ENCODE measurements around the gene VPS25. TPM values are rescaled to one million over a fixed set of nuclear protein-coding genes. Genes with fewer than 3 reads are reported as not detected.
"Not testable (repeated sequence)": the region's sequence is repeated elsewhere in the genome, so short reads cannot be mapped to it uniquely, and the experiment has no call there.

Gene VPS25
- polyA plus RNA-seq, 1 donor = 78.2 TPM

- no peak for DNase-seq
Measured at GRCh38 chr17:42766124-42766523, 7.1 kb upstream of the VPS25 start.

DNA sequence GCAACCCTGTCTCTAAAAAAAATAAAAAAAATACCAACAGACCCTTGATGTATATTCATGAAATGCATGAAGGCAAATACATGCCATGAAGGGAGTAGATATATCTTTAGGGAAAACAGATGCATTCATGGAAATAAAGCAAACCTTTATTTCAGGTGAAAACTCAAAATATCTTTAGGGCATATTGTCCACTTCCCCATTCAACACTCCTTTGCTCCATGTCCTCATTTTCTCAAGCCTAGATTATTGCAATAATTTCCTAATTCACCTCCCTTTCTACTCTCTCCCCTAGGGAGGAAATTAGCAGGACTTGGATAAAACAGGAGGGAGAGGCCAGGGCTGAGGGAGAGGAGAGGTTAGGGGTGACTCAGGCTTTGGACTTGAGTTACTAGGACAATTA, 5.7 kb upstream of the VPS25 start:
- DNase-seq = no peak

DNA sequence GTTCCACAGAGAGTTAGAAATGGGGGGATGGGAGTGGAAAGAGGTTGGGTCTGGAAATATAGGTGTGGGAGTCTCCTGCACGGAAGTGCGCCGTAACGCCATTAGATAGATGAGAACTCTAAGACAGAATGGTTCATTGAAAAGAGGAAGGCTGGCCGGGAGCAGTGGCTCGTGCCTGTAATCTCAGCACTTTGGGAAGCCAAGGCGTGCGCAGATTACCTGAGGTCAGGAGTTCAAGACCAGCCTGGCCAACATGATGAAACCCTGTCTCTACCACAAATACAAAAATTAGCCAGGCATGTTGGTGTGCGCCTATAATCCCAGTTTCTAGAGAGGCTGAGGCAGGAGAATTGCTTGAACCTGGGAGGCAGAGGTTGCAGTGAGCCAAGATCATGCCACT, 5.2 kb upstream of the VPS25 start:
- DNase-seq = not testable (repeated sequence)

GRCh38 chr17:42769964-42770363, 3.3 kb upstream of the VPS25 start:
- not testable (repeated sequence) for DNase-seq

DNA sequence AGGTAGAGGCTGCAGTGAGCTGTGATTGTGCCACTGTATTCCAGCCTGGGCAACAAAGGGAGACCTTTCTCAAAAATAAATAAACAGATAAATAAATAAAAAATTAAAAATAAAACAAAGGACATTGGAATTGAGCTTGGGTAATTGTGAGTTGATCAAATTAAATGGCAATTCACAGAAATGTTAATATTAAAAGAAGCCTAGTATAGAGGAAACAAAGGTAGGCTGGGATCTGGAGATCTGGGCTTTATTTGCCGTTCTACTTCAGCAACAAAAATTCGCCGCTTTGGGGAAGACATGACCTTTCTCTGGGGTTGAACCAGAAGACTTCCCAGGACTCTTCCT, 332 bp upstream of the VPS25 start:
- DNase-seq = no peak

GRCh38 chr17:42774066-42774745, 957 bp downstream of the VPS25 start:
- DNase-seq = no peak

GRCh38 chr17:42775534-42776098, 2.4 kb downstream of the VPS25 start:
- no peak for DNase-seq

DNA sequence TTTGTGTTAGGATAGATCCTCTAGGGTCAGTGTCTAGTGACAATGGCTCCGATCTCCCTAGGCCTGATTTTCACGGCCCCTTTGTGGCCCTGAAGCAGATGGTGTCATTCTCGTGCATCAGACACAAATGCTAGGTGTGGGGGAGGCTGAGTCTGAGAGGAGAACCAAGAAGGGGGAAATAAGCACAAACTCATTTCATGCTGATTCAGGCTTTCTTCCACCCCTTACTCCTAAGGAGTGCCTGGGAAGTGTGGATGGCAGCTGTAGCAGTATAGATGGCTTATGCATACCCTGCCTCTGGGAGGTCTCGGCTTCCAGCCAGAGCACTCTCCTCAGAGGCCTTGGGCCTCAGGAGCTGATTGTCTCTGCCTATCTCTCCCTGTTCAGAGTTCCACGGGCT, 5.3 kb downstream of the VPS25 start:
- DNase-seq = no peak

DNA sequence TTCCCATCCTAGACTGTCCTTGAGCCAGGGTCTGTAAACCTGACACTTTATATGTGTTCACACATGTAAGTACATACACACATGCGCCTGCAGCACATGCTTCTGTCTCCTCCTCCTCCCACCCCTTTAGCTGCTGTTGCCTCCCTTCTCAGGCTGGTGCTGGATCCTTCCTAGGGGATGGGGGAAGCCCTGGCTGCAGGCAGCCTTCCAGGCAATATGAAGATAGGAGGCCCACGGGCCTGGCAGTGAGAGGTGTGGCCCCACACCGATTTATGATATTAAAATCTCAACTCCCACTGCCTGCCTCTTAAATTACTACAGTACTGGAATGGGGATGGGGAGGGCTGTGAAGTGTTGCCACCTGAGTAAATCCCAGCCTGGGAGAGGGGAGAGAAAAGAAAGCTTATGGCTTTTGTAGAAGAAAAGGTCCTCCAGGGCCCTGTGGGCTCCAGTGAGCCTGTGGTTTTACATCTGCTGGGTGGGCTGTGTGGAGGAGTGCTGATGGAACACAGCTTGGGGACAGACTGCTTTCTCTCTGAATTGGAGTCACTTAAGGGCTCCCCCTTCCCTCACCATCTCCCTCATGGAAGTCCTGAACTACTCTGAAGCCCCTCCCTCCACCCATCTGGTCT, 6.2 kb downstream of the VPS25 start:
- no peak for DNase-seq

- no peak for DNase-seq
Measured at GRCh38 chr17:42779936-42780850, 6.9 kb downstream of the VPS25 start, which contains the start of gene WNK4. Gene WNK4, plus strand, starts transcription at chr17:42780610. Its CDS starts 89 bp downstream, at chr17:42780699.

- DNase-seq = no peak
Measured at GRCh38 chr17:42780851-42781638, 7.8 kb downstream of the VPS25 start.

DNA sequence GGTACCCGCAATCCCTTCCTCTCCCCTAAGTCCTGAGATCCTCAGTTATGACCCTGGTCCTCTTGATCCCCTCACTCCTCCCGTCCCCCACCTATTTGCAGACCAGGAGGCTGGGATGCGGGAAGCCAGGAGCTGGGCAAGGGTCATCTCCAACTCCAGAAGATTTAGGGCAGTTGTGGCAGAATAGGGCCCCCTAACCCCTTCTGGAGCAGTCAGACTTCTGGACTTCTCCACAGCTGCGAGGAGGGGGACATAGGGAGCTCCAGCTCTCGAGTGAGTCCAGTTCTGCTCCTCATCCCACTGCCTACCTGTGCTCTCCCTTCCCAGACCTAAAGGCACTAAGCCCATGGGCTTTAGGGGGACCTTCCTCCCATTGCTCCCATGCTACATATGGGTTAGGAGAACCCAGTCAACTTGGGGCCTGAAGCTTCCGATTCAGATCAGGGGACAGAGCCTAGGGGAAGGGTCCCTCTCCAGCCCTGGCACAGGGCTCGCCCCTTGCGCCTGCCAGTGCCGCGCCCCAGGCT, 8.5 kb downstream of the VPS25 start:
- no peak for DNase-seq

DNA sequence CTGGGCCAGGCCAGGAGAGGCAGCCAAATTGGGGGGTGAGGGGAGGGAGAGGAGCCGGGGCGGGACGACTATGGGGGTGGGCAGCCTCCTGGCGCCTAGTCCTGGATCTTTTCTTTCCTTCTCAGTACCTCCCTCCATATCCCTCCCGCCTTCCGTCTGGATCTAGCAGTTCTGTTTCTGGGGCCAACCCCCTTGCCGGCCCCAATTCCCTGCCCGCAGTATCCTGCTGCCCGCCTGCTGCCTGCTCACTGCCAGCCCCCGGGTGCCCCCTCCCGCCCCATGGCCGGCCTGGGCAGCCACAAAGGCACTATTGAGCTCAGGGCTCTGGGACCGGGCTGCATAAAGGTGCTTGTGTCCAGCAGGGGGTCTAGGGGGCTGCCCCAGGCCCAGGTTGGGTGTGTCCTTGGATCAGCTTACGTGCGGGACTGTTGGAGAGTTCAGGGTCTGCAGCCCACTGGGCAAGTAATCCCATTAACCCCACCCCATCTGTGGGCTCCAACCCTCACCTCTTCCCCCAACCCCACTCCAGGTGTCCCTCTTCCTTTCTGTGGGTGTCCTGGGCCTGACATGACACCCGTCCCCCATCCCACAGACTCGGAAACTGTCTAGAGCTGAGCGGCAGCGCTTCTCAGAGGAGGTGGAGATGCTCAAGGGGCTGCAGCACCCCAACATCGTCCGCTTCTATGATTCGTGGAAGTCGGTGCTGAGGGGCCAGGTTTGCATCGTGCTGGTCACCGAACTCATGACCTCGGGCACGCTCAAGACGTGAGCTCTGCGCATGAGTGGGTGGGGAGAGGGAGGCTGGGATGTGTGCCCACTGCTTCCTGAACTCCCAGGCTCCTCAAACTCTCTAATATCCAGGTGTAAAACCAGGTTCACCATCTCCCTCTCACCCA, 9.2 kb downstream of the VPS25 start:
- no peak for DNase-seq

DNA sequence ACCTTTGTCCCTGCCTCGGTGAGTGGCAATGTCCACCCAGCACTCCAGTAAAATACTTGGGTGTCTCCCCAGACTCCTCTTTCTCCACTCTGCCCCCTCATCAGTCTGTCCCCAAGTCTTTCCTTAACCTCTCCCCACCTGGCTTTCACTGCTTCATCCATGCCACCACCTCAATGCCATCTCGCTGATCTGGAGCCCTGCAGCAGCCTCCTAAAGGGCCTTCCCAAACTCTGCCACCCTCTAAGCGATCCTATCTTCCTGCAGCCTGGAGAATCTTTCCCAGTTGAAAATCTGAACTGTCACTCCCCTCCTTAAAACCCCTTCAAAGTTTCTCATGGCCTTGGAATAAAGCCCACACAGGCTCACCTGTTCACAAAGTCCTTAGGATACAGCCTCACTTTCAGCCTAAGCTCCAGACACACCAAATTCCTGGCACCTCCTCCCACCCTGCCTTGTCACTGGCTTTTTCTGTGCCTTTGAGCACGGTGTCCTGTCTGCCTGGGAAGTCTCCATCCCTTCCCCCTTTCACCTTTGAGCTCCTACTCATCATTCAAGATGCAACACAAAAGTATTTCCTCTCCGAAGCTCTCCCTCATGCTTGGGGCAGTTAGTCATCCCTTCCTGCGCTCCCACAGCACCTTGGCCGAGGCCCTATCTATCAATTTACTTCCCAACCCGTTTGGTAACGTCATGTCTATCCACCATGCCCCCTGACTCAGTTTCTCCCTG, 10.0 kb downstream of the VPS25 start:
- no peak for DNase-seq

DNA sequence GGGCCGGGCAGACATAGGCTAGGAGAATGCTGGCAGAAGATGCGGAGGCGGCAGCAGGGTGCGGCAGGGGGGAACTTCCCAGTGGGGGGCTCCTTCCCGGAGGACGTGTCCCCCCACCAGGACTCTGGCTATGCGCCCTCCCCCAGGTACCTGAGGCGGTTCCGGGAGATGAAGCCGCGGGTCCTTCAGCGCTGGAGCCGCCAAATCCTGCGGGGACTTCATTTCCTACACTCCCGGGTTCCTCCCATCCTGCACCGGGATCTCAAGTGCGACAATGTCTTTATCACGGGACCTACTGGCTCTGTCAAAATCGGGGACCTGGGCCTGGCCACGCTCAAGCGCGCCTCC, 10.5 kb downstream of the VPS25 start:
- DNase-seq = no peak

GRCh38 chr17:42784409-42784808, 11.2 kb downstream of the VPS25 start:
- DNase-seq = no peak

DNA sequence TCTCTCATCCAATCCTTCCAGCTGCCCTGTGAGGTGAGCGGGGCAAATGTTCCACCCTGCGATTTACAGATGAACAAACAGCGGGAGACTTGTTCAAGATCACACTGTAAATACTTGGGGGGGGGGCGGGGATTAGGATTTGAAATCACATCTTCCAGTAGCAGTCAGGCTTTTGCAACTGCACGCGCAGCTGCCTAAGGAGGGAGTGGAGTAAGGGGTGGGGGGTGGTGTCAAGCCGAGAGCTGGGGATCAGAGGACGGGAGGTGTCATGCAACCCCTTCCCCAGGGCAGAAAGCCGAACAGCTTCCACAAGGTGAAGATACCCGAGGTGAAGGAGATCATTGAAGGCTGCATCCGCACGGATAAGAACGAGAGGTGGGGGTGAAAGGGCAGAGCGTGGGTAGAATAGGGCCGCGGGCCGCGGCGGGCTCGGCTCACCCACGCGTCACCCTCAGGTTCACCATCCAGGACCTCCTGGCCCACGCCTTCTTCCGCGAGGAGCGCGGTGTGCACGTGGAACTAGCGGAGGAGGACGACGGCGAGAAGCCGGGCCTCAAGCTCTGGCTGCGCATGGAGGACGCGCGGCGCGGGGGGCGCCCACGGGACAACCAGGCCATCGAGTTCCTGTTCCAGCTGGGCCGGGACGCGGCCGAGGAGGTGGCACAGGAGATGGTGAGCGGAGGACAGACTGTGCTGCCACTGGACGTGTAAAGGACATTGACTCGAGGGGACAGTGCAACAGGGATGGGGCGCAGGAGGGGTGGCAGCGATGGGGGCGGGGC, 11.8 kb downstream of the VPS25 start:
- DNase-seq = no peak

DNA sequence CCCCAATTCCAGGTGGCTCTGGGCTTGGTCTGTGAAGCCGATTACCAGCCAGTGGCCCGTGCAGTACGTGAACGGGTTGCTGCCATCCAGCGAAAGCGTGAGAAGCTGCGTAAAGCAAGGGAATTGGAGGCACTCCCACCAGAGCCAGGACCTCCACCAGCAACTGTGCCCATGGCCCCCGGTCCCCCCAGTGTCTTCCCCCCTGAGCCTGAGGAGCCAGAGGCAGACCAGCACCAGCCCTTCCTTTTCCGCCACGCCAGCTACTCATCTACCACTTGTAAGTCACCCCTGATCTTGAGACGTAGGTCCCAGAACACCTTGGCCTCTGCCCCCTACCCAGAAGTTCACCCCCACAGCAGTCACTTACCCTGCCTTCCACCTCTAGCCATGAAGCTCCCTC, 14.0 kb downstream of the VPS25 start:
- no peak for DNase-seq

DNA sequence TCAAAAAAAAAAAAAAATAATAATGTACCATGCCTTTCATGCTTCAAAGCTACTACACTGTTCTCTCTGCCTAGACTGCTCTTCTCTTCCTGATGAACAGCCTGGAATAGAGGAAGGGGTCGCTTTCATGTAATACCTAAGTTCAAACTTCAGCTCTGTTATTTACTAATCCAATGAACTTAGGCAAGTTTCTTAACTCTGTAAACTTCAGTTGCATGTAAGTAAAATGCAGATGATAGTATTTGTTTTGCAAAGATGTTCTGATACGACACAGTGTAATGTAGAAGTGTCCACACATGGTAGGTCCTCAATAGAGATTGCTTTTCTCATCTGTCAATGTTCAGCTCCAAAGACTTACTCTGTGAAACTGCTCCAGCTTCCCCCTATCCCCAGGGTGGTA, 18.7 kb downstream of the VPS25 start:
- no peak for DNase-seq
